HepG2 (cell line): ENCODE results near the gene DOCK11. TPM values are rescaled to one million over a fixed set of nuclear protein-coding genes. Genes with fewer than 3 reads are reported as not detected.

Experiments used
- FOXP4 ChIP-seq: sonication (generic); formaldehyde crosslinking; IDR thresholded peaks from 2 replicates; pipeline ENCODE4 v1.4.0; 2020; ENCODE audit warnings: missing genetic modification reagents
- KDM4B ChIP-seq: sonication (generic); formaldehyde crosslinking; IDR thresholded peaks from 2 replicates; pipeline ENCODE4 v1.4.0; 2020; ENCODE audit warnings: missing genetic modification reagents
- STAG1 ChIP-seq: sonication (generic); formaldehyde crosslinking; IDR thresholded peaks from 2 replicates; pipeline ENCODE4 v1.4.0; 2020; ENCODE audit warnings: missing genetic modification reagents
- ZBED4 ChIP-seq: sonication (generic); formaldehyde crosslinking; IDR thresholded peaks from 2 replicates; pipeline ENCODE4 v1.4.0; 2020; ENCODE audit warnings: missing genetic modification reagents, borderline replicate concordance
- ZNF275 ChIP-seq: sonication (generic); formaldehyde crosslinking; IDR thresholded peaks from 2 replicates; pipeline ENCODE4 v1.8.0; 2022; ENCODE audit warnings: missing genetic modification reagents, mild to moderate bottlenecking, inconsistent platforms, borderline replicate concordance
- ZNF296 ChIP-seq: sonication (generic); formaldehyde crosslinking; conservative IDR thresholded peaks from 2 replicates; pipeline ENCODE4 v1.5.0; 2020; ENCODE audit warnings: mild to moderate bottlenecking, missing genetic modification reagents
- ZNF326 ChIP-seq: sonication (generic); formaldehyde crosslinking; IDR thresholded peaks from 2 replicates; pipeline ENCODE4 v1.4.0; 2020; ENCODE audit warnings: missing genetic modification reagents, borderline replicate concordance
- ZNF335 ChIP-seq: sonication (generic); formaldehyde crosslinking; IDR thresholded peaks from 2 replicates; pipeline ENCODE4 v1.4.0; 2020; ENCODE audit warnings: missing genetic modification reagents
- ZNF558 ChIP-seq: sonication (generic); formaldehyde crosslinking; IDR thresholded peaks from 2 replicates; pipeline ENCODE4 v1.9.0; 2022; ENCODE audit warnings: mild to moderate bottlenecking, missing genetic modification reagents, borderline replicate concordance
- ZNF609 ChIP-seq: sonication (generic); formaldehyde crosslinking; IDR thresholded peaks from 2 replicates; pipeline ENCODE4 v1.4.0; 2020; ENCODE audit warnings: mild to moderate bottlenecking, missing genetic modification reagents, borderline replicate concordance
- polyA plus RNA-seq, 8 experiments: library from polyadenylated mRNA; depleted of rRNA in 3 of 8; stranded (reverse) in 7 of 8; unstranded in 1 of 8; fragments of >200 nt; fragmentation: Illumina TruSeq in 4 of 8; extraction: Trizol in 4 of 8; gene quantifications; 2 replicates each; pipeline versions ENCODE4 v1.2.1 to v1.2.3, GENCODE V29; 2011 to 2016; ENCODE audit warnings: low read depth in 4 of 8, missing spikeins in 1 of 8, mixed read lengths in 1 of 8; ENCODE audit not compliant: insufficient read depth in 1 of 8
- total RNA-seq, 5 experiments: library from RNA; depleted of rRNA; stranded (reverse); fragments of >200 nt; fragmentation: Illumina TruSeq; extraction: Trizol; gene quantifications; 2 replicates each; pipeline ENCODE4 v1.2.3, GENCODE V29; 2016; ENCODE audit warnings: low read depth in 1 of 5

DOCK11 gene
- total and polyA plus RNA-seq, 2 of the 13 experiments (the other 11 are each of a cell fraction or from before 2014, with no cell fraction given) = 0.02 to 0.12 TPM

GRCh38 chrX:118688935-118689334 is 193.3 kb downstream of the DOCK11 start (continued):
- TF ChIP-seq ZNF275 (no peak), ZNF296 (no peak), ZNF326 (CRISPR knock-in tag) (no peak), KDM4B (CRISPR knock-in tag) (no peak), FOXP4 (no peak), ZNF335 (CRISPR knock-in tag) (no peak), ZNF558 (CRISPR knock-in tag) (no peak), ZBED4 (CRISPR knock-in tag) (no peak), ZNF609 (CRISPR knock-in tag) (no peak), STAG1 (no peak)
